ENCODE results near the gene C3.

The C3 gene

DNA sequence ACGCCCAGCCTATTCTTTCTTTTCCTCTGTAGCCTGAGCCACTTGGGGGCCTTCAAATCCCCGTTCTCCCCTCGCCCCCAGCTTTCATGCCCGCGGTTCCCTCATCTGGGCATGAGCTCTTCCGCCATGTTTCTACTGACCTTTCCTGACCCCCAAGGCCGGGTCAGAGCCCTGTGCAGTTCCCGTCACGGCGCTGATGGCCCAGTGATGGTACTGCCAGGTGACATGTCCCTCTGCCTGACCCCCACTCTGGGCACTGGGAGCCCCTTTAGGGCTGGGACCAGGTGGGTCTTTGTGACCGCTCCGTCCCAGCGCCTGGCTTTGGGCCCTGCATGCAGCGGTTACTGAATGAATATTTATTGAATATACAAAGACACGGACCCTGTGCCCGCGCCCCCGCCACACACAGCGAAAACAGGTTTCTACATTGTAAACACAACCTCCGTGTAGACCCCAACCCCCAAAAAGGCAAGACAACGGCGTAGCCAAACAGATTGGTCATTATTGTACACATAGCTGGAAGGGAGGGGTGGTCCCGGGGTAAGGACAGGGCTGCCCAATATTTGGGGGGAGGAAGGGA, 9.2 kb upstream of the C3 start:
- TF ChIP-seq, protein P1, sequence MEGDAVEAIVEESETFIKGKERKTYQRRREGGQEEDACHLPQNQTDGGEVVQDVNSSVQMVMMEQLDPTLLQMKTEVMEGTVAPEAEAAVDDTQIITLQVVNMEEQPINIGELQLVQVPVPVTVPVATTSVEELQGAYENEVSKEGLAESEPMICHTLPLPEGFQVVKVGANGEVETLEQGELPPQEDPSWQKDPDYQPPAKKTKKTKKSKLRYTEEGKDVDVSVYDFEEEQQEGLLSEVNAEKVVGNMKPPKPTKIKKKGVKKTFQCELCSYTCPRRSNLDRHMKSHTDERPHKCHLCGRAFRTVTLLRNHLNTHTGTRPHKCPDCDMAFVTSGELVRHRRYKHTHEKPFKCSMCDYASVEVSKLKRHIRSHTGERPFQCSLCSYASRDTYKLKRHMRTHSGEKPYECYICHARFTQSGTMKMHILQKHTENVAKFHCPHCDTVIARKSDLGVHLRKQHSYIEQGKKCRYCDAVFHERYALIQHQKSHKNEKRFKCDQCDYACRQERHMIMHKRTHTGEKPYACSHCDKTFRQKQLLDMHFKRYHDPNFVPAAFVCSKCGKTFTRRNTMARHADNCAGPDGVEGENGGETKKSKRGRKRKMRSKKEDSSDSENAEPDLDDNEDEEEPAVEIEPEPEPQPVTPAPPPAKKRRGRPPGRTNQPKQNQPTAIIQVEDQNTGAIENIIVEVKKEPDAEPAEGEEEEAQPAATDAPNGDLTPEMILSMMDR (IDR thresholded peaks at IDR 0.05; ENCODE audit: low read depth, low read length), result no peak
- DNase-seq (ENCODE audit: low read depth in 2 of 2), result no peak
- no peak overlapping the region for H3K4me3 ChIP-seq (replicated peaks in 1 of 2; ENCODE audit: low read depth in 2 of 2, low read length in 2 of 2)

DNA sequence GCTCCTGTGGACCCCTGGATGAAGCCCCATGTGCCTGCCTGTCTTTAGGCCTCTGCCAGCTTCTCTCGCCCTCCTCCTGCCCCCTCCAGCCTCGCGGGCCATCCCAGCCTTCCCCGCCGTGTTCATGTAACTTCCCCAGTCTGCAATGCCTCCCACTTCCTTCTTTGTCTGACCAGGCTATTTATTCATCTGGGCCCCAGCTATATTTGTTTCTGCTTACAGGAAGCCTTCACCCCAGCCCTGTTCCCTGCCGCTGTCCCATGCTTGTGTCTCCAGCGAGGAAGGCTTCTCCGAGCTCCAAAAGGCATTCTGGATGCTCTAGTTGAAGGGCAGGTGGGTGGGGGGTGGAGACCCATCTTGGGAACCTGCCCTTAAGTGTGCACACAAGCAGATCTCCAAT, 7.9 kb upstream of the C3 start:
- DNase-seq (ENCODE audit: low read depth in 2 of 2), result no peak
- TF ChIP-seq, protein P1 (IDR thresholded peaks at IDR 0.05; ENCODE audit: low read depth, low read length), result no peak
- H3K4me3 ChIP-seq (replicated peaks in 1 of 2; ENCODE audit: low read depth in 2 of 2, low read length in 2 of 2), result no peak overlapping the region

DNA sequence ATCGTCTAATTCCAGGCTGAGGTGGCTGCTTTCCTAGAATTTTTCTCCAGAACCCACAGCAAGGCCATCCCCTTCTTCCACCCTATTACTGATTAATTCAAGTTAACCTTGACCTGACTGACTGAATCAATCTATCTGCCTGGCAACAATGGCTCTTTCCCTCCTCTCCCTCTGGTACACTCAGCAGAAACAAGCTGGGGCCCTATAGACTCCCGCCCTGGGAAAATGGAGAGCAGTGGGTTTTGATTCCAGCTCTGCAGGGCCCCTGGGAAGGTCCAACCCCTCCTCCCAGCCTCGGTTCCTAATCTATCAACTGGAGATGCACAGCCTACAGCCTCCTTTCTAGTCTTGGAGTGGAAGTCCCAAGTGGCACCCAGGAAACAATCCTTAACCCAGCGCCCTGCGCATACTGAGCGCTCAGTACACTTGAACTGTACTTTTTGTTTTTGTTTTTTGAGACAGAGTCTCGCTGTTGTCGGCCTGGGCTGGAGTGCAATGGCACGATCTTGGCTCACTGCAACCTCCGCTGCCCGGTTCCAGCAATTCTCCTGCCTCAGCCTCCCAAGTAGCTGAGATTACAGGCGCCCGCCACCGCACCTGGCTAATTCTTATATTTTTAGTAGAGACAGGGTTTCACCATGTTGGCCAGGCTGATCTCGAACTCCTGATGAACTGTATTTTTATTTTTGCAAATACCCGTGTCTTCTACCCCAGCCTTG, 5.2 kb upstream of the C3 start:
- TF ChIP-seq, protein P1 (IDR thresholded peaks at IDR 0.05; ENCODE audit: low read depth, low read length), result no peak
- no peak for DNase-seq (ENCODE audit: low read depth in 2 of 2)
- no peak overlapping the region for H3K4me3 ChIP-seq (replicated peaks in 1 of 2; ENCODE audit: low read depth in 2 of 2, low read length in 2 of 2)

DNA sequence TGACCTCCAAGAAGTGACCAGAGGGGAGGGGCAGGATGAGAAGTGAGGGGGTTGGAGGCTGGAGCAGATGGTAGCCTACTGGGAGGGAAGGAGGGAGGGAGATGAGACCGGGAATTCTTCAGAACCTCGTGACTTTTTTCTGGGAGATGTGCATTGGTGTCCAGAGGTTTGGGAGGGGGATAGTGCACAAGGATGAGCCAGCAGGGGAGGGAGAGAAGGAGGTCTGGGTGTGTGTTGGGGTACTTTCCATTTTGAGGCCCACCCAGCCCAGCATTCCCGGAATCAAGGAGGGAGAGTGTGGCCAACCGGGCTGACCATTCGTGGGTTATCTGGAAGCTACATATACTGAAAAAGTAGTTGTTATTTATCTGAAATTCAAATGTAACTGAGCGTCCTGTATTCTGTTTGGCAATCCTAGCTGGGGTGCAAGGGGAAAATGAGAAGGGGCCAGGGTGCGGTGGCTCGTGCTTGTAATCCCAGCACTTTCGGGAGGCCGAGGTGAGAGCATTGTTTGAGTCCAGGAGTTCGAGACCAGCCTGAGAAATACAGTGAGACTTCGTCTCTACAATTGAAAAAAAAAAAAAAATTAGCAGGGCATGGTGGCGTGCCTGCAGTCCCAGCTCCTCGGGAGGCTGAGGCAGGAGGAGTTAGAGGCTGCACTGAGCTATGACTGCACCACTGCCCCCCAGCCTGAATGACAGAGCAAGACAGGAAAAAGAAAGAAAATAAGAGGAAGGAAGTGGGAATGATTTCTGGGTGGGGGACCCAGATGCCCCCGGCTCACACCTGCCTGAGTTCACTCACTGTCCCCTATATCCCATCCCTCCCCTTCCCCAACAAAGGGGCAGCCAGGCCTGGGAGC, 4.4 kb upstream of the C3 start:
- TF ChIP-seq, protein P1 (IDR thresholded peaks at IDR 0.05; ENCODE audit: low read depth, low read length), result no peak
- DNase-seq (ENCODE audit: low read depth in 2 of 2), result no peak
- no peak overlapping the region for H3K4me3 ChIP-seq (replicated peaks in 1 of 2; ENCODE audit: low read depth in 2 of 2, low read length in 2 of 2)

DNA sequence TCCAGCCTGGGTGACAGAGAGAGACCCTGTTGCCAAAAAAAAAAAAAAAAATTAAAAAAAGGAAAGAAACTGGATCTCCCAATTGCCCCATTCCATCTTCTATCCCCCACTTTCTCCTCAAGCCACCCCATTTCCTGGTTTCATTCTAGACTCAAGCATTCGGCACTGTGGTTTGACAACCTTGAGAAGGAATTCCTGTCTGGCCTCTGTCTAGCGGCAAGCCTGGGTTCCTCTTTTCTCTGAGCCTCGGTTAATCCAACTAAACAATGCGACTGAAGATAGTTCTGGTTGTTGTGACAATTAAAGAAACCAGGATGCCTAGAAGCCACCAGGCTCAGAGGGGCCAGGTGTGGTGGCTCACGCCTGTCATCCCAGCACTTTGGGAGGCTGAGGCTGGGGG, 3.3 kb upstream of the C3 start:
- no peak overlapping the region for H3K4me3 ChIP-seq (replicated peaks in 1 of 2; ENCODE audit: low read depth in 2 of 2, low read length in 2 of 2)
- TF ChIP-seq, protein P1 (IDR thresholded peaks at IDR 0.05; ENCODE audit: low read depth, low read length), result no peak
- peak; percentile 29 to 43 for DNase-seq (ENCODE audit: low read depth in 2 of 2)

DNA sequence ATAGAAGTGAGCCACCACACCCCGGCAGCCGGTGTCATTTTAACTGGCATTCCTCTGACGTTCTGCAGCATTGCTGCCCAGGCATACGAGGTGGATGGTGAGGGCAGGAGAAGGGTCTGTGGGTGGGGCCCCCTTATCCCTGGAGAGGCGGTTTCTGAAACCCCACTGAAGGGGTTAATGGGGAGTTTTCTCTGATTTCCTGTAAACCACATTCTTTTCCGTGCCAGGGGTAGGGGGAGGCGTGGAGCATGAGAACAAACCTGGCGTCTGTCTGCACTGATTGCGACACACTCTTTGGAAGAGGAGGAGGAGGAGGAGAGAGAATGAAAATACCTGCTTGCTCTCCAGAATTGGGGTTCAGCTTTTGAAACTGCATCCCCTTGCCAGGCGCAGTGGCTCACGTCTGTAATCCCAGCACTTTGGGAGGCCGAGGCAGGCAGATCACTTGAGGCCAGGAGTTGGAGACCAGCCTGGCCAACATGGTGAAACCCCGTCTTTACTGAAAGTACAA, 2.7 kb upstream of the C3 start:
- peak; percentile 73 to 85 for DNase-seq (ENCODE audit: low read depth in 2 of 2)
- TF ChIP-seq, protein P1 (IDR thresholded peaks at IDR 0.05; ENCODE audit: low read depth, low read length), result no peak
- no peak overlapping the region for H3K4me3 ChIP-seq (replicated peaks in 1 of 2; ENCODE audit: low read depth in 2 of 2, low read length in 2 of 2)
